ENCODE data around the gene MTF2.

DNA sequence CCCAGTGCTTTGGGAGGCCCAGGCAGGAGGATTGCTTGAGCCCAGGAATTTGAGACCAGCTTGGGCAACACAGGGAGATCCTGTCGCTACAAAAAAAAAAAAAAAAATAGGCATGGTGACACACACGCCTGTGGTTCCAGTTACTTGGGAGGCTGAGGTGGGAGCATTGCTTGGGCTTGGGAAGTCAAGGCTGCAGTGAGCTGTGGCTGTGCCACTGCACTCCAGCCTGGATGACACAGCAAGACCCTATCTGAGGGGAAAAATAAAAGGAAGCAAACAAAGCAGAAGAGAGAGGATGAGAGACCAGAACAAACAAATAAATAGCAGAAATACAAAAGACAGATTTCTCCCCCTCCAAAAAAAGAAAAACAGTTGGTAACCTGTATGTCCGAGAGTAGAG, 34.0 kb downstream of the MTF2 start:
- TF ChIP-seq, protein P1, sequence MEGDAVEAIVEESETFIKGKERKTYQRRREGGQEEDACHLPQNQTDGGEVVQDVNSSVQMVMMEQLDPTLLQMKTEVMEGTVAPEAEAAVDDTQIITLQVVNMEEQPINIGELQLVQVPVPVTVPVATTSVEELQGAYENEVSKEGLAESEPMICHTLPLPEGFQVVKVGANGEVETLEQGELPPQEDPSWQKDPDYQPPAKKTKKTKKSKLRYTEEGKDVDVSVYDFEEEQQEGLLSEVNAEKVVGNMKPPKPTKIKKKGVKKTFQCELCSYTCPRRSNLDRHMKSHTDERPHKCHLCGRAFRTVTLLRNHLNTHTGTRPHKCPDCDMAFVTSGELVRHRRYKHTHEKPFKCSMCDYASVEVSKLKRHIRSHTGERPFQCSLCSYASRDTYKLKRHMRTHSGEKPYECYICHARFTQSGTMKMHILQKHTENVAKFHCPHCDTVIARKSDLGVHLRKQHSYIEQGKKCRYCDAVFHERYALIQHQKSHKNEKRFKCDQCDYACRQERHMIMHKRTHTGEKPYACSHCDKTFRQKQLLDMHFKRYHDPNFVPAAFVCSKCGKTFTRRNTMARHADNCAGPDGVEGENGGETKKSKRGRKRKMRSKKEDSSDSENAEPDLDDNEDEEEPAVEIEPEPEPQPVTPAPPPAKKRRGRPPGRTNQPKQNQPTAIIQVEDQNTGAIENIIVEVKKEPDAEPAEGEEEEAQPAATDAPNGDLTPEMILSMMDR (IDR thresholded peaks at IDR 0.05; ENCODE audit: low read length) = no peak
- TF ChIP-seq EZH2 (optimal IDR thresholded peaks at IDR 0.05; ENCODE audit: low read depth, low read length) (no peak), EZH2phosphoT487 (IDR thresholded peaks at IDR 0.05; ENCODE audit: low read length) (no peak)

All from MM.1S (cell line).